Liver (tissue), 9 donors: Measurements from ENCODE around the gene ANO4. TPM values are rescaled to one million over a fixed set of nuclear protein-coding genes. Genes with fewer than 3 reads are reported as not detected.

Experiments used
- DNase-seq: peaks from one replicate; pipeline ENCODE4 v3.0.0-alpha.2; 2017; ENCODE audit warnings: low spot score
- H3K27ac ChIP-seq, 2 donors: one replicate each; pipeline ENCODE4 v1.7.0; 2013; ENCODE audit warnings: inconsistent platforms in 2 of 2, low read length in 2 of 2, control low read depth in 1 of 2, low read depth in 1 of 2, mild to moderate bottlenecking in 1 of 2
- H3K27me3 ChIP-seq, 4 donors: one replicate each; pipeline versions ENCODE4 v1.6.1 to v1.7.0; 2013; ENCODE audit warnings: low read length in 3 of 4, inconsistent platforms in 1 of 4, mild to moderate bottlenecking in 1 of 4, moderate library complexity in 1 of 4; ENCODE audit not compliant: control insufficient read depth in 4 of 4, insufficient read depth in 4 of 4
- H3K36me3 ChIP-seq, 4 donors: one replicate each; pipeline versions ENCODE4 v1.6.1 to v1.7.0; 2013; ENCODE audit warnings: low read length in 3 of 4, mild to moderate bottlenecking in 3 of 4, low read depth in 1 of 4, moderate library complexity in 1 of 4; ENCODE audit not compliant: control insufficient read depth in 4 of 4, insufficient read depth in 3 of 4
- H3K4me1 ChIP-seq, 4 donors: one replicate each; pipeline versions ENCODE4 v1.6.1 to v1.7.0; 2013; ENCODE audit warnings: low read length in 3 of 4, mild to moderate bottlenecking in 3 of 4, moderate library complexity in 1 of 4; ENCODE audit not compliant: control insufficient read depth in 4 of 4, insufficient read depth in 4 of 4
- H3K4me3 ChIP-seq, 3 donors: one replicate each; pipeline versions ENCODE4 v1.6.1 to v1.7.0; 2013; ENCODE audit warnings: low read length in 3 of 3, control low read depth in 1 of 3, low read depth in 1 of 3, mild to moderate bottlenecking in 1 of 3
- H3K9ac ChIP-seq, 2 donors: one replicate each; pipeline ENCODE4 v1.7.0; 2013; ENCODE audit warnings: low read length in 2 of 2, mild to moderate bottlenecking in 2 of 2, moderate library complexity in 2 of 2, control low read depth in 1 of 2, low read depth in 1 of 2
- H3K9me3 ChIP-seq, 4 donors: one replicate each; pipeline versions ENCODE4 v1.6.1 to v1.7.0; 2013; ENCODE audit warnings: low read length in 3 of 4; ENCODE audit not compliant: control insufficient read depth in 4 of 4
- FOXA1 ChIP-seq: IDR thresholded peaks from 2 replicates; pipeline ENCODE4 v1.6.1; 2016; ENCODE audit warnings: antibody characterized with exemption
- FOXA2 ChIP-seq: IDR thresholded peaks from 2 replicates; pipeline ENCODE4 v1.6.1; 2016; ENCODE audit warnings: antibody characterized with exemption
- GABPA ChIP-seq, 2 donors: IDR thresholded peaks in 1 of 2; conservative IDR thresholded peaks in 1 of 2; 2 replicates each; pipeline ENCODE4 v1.6.1; 2016; ENCODE audit warnings: antibody characterized with exemption in 2 of 2, mild to moderate bottlenecking in 1 of 2, moderate library complexity in 1 of 2
- JUND ChIP-seq, 2 donors: IDR thresholded peaks; 2 replicates each; pipeline ENCODE4 v1.6.1; 2016; ENCODE audit warnings: antibody characterized with exemption in 2 of 2
- NR2F2 ChIP-seq: IDR thresholded peaks from 2 replicates; pipeline ENCODE4 v1.6.1; 2016; ENCODE audit warnings: antibody characterized with exemption
- RXRA ChIP-seq, 2 donors: IDR thresholded peaks; 2 replicates each; pipeline ENCODE4 v1.6.1; 2017 to 2018; ENCODE audit warnings: antibody characterized with exemption in 2 of 2, mild to moderate bottlenecking in 1 of 2
- TAF1 ChIP-seq: conservative IDR thresholded peaks from 2 replicates; pipeline ENCODE4 v1.6.1; 2016; ENCODE audit warnings: antibody characterized with exemption, mild to moderate bottlenecking
- YY1 ChIP-seq: IDR thresholded peaks from 2 replicates; pipeline ENCODE4 v1.6.1; 2016; ENCODE audit warnings: antibody characterized with exemption, mild to moderate bottlenecking
- WGBS: extraction: QIAGEN DNeasy Blood & Tissue Kit; methylation state at CpG from one replicate; pipeline ENCODE4 v1.1.7; 2013; 5-methylcytosine and 5-hydroxymethylcytosine counted together
- polyA plus RNA-seq, 2 donors: library from polyadenylated mRNA; stranded (reverse) in 1 of 2; unstranded in 1 of 2; fragments of 200-250 nt in 1 of 2; fragments of >200 nt in 1 of 2; fragmentation: Nextera tagmentation in 1 of 2; extraction: Ambion mirVana in 1 of 2; gene quantifications; one replicate each; pipeline versions ENCODE4 v1.2.1 to v1.2.3, GENCODE V29; 2013 to 2015
- total RNA-seq, 2 donors: library from RNA; depleted of rRNA; stranded (reverse); fragments of >200 nt; gene quantifications; one replicate each; pipeline ENCODE4 v1.2.3, GENCODE V29; 2014
- TF ChIP-seq, protein P1 (sequence below): IDR thresholded peaks from 2 replicates; pipeline ENCODE4 v1.6.1; 2016; ENCODE audit warnings: antibody characterized with exemption
- TF ChIP-seq, protein P2 (sequence below): IDR thresholded peaks from 2 replicates; pipeline ENCODE4 v1.6.1; 2016; ENCODE audit warnings: antibody characterized with exemption
- TF ChIP-seq, protein P3 (sequence below): IDR thresholded peaks from 2 replicates; pipeline ENCODE4 v1.6.1; 2016; ENCODE audit warnings: antibody characterized with exemption
- TF ChIP-seq, protein P4 (sequence below): fragments of 150-350 bp; IDR thresholded peaks from 2 replicates; pipeline ENCODE4 v1.5.1; 2017; ENCODE audit warnings: improper control_type of control experiment, low read depth, low read length; ENCODE audit not compliant: missing input control
- donor health status: healthy.
- donor health status: healthy.
- donor health status: healthy.
- donor health status: healthy.
- donor health status: healthy.

ANO4 gene
- total and polyA plus RNA-seq, 4 donors, result 0.08 to 2.2 (median 0.17) TPM; not detected in 1

DNA sequence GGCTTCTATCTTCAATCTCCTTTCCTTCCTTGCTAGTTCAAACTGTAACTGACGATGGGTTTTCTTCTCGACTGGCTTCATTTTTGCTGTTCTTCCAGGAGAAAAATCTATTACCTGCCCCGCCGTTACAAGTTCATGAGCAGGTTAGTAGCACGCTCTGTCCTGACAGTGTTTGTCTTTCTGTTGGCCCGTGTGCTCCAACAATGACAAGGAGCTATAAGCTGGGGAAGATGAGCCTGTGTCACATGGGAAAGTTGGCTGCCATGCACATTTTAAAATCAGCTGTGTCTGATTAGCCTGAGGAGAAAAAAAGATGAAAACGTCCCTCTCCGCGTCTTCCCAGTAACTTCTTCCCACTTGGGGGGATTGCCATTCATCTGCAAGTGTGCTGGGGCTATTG is 180.2 kb downstream of the ANO4 start (continued):
- TF ChIP-seq, protein P1, sequence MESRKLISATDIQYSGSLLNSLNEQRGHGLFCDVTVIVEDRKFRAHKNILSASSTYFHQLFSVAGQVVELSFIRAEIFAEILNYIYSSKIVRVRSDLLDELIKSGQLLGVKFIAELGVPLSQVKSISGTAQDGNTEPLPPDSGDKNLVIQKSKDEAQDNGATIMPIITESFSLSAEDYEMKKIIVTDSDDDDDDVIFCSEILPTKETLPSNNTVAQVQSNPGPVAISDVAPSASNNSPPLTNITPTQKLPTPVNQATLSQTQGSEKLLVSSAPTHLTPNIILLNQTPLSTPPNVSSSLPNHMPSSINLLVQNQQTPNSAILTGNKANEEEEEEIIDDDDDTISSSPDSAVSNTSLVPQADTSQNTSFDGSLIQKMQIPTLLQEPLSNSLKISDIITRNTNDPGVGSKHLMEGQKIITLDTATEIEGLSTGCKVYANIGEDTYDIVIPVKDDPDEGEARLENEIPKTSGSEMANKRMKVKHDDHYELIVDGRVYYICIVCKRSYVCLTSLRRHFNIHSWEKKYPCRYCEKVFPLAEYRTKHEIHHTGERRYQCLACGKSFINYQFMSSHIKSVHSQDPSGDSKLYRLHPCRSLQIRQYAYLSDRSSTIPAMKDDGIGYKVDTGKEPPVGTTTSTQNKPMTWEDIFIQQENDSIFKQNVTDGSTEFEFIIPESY, result no peak
- TF ChIP-seq JUND (IDR thresholded peaks at IDR 0.05), result no peak

DNA sequence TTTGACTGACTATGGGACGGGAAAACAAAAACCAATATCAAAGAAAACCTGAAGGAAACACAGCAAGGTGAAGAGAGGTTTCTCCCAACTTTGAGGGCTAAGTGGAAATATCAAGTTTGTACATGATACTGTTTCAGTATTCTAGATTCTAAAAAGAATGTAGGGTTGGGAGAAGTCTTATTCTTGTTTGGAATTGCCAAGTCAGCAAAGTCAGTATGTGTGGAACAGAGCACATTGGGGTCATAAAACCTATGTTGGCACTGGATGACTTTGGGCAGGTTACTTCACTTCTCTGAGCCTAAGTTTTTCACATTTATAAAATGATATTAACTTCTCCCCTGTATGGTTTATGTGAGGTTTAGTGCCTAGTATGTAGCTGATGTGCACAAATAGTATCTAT is 182.2 kb downstream of the ANO4 start:
- WGBS, result 82% methylated on average over 1 of the region's 1 CpG
- no peaks in the 10 kb centered on the region for H3K9me3 ChIP-seq

DNA sequence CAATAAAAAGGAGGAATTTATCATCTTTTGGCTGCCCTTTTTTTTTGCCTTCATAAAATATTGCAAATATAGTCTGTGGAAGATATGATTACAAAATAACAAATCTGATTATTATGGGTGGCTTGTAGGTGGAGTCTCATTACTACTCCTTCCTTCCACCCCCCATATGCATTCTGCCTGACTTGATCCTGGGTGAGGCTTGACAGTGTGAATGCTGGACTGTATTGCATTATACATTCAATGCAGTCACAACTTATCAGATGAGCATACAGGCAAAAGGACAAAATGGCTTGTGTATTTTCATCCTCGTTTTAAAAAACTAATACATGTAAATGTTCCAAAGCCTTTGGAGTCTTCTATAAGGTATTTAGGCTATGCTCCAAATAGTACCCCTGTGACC is 186.3 kb downstream of the ANO4 start:
- WGBS, result 56% methylated on average over 1 of the region's 1 CpG
- no peaks in the 10 kb centered on the region for H3K27me3 ChIP-seq
- no peak overlapping the region for H3K27ac ChIP-seq
- no peak for DNase-seq
- no peak for TF ChIP-seq JUND (IDR thresholded peaks at IDR 0.05)
- no peak for TF ChIP-seq RXRA (IDR thresholded peaks at IDR 0.05)
- TF ChIP-seq TAF1, result no peak
- TF ChIP-seq GABPA (IDR thresholded peaks at IDR 0.05 in 1 of 2, conservative IDR thresholded peaks at IDR 0.05 in 1 of 2), result no peak
- TF ChIP-seq, protein P2, sequence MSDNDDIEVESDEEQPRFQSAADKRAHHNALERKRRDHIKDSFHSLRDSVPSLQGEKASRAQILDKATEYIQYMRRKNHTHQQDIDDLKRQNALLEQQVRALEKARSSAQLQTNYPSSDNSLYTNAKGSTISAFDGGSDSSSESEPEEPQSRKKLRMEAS, result no peak
- TF ChIP-seq, protein P3, sequence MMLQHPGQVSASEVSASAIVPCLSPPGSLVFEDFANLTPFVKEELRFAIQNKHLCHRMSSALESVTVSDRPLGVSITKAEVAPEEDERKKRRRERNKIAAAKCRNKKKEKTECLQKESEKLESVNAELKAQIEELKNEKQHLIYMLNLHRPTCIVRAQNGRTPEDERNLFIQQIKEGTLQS, result no peak
- TF ChIP-seq, protein P4, sequence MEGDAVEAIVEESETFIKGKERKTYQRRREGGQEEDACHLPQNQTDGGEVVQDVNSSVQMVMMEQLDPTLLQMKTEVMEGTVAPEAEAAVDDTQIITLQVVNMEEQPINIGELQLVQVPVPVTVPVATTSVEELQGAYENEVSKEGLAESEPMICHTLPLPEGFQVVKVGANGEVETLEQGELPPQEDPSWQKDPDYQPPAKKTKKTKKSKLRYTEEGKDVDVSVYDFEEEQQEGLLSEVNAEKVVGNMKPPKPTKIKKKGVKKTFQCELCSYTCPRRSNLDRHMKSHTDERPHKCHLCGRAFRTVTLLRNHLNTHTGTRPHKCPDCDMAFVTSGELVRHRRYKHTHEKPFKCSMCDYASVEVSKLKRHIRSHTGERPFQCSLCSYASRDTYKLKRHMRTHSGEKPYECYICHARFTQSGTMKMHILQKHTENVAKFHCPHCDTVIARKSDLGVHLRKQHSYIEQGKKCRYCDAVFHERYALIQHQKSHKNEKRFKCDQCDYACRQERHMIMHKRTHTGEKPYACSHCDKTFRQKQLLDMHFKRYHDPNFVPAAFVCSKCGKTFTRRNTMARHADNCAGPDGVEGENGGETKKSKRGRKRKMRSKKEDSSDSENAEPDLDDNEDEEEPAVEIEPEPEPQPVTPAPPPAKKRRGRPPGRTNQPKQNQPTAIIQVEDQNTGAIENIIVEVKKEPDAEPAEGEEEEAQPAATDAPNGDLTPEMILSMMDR, result no peak
- TF ChIP-seq YY1, result no peak
- no peak for TF ChIP-seq NR2F2
- TF ChIP-seq, protein P1, result no peak
- no peak for TF ChIP-seq FOXA2
- no peak overlapping the region for H3K9ac ChIP-seq
- H3K36me3 ChIP-seq, result no peaks in the 10 kb centered on the region
- H3K4me3 ChIP-seq, result no peak overlapping the region
- no peaks in the 10 kb centered on the region for H3K4me1 ChIP-seq
- H3K9me3 ChIP-seq, result no peaks in the 10 kb centered on the region

More for the DNA sequence above, 182.2 kb downstream of the ANO4 start:
- H3K36me3 ChIP-seq, result no peaks in the 10 kb centered on the region
- no peaks in the 10 kb centered on the region for H3K27me3 ChIP-seq
- no peak overlapping the region for H3K27ac ChIP-seq
- no peak overlapping the region for H3K9ac ChIP-seq
- no peak overlapping the region for H3K4me3 ChIP-seq
- no peaks in the 10 kb centered on the region for H3K4me1 ChIP-seq
- DNase-seq, result no peak
- no peak for TF ChIP-seq FOXA1
